K562 (cell line): ENCODE results near the gene PAQR8. TPM values are rescaled to one million over a fixed set of nuclear protein-coding genes. Genes with fewer than 3 reads are reported as not detected.

Source experiments
- ATAC-seq: fragments of 200-7000 bp; cut with Tn5 transposase; 3 replicates; pipeline ENCODE4 v1.9.1; 2020; ENCODE audit warnings: moderate library complexity
- BruUV-seq: library from RNA; stranded (reverse); fragments of 400-500 nt; replicated peaks from 2 replicates; lab custom pipeline; 2021; lab: Mats Ljungman, UMichigan
- CTCF ChIA-PET: fragments of 300-600 bp; formaldehyde crosslinking; extraction: SDS; loops from one replicate; lab custom pipeline; 2021; ENCODE audit warnings: low intra/inter-chr PET ratio; lab: Yijun Ruan, JAX
- POLR2A ChIA-PET: fragments of 300-600, 350-650 bp; sonication (Branson Sonifier 250); formaldehyde crosslinking; extraction: SDS; loops from one replicate; lab custom pipeline; 2021; ENCODE audit warnings: antibody characterized with exemption, inconsistent platforms; lab: Yijun Ruan, JAX
- DNase-seq, 4 experiments: peaks; one replicate each; pipeline versions ENCODE4 v3.0.0 to v3.0.0-alpha.2; 2011 to 2018; ENCODE audit warnings: low spot score in 3 of 4, mixed read lengths in 3 of 4; ENCODE audit errors: extremely low read depth in 1 of 4
- FAIRE-seq: peaks from 2 replicates; lab custom pipeline; 2011; peaks lifted over from hg19 to GRCh38; lab: Jason Lieb, UNC
- H2AFZ ChIP-seq: 2 replicates; pipeline ENCODE4 v1.6.0; 2011; ENCODE audit warnings: low read depth, low read length, control low read depth, inconsistent platforms
- H3K27ac ChIP-seq: fragments of 200-600 bp; 3 replicates; pipeline ENCODE4 v1.8.0; 2011; ENCODE audit warnings: low read depth, mild to moderate bottlenecking, control low read depth, inconsistent platforms, low read length, moderate library complexity, mixed read lengths; ENCODE audit errors: extremely low read depth
- H3K27me3 ChIP-seq, 2 experiments: fragments of 300-600 bp in 1 of 2; 2 replicates in 1 of 2; 3 replicates in 1 of 2; pipeline versions ENCODE4 v1.6.0 to v1.8.0; 2011; ENCODE audit warnings: inconsistent platforms in 2 of 2, low read length in 2 of 2, mild to moderate bottlenecking in 1 of 2, mixed read lengths in 1 of 2, moderate library complexity in 1 of 2; ENCODE audit not compliant: control insufficient read depth in 2 of 2, insufficient read depth in 2 of 2
- H3K36me3 ChIP-seq: fragments of 300-600 bp; 3 replicates; pipeline ENCODE4 v1.8.0; 2011; ENCODE audit warnings: mild to moderate bottlenecking, low read length, inconsistent platforms; ENCODE audit not compliant: control insufficient read depth, insufficient read depth
- H3K4me1 ChIP-seq, 2 experiments: fragments of 200-600 bp in 1 of 2; replicated peaks in 1 of 2; 2 replicates in 1 of 2; 3 replicates in 1 of 2; pipeline versions ENCODE4 v1.5.1 to v1.8.0; 2011; ENCODE audit warnings: inconsistent platforms in 2 of 2, low read length in 2 of 2, mild to moderate bottlenecking in 1 of 2, mixed read lengths in 1 of 2, moderate library complexity in 1 of 2; ENCODE audit not compliant: control insufficient read depth in 2 of 2, insufficient read depth in 2 of 2
- H3K4me2 ChIP-seq: 2 replicates; pipeline ENCODE4 v1.6.1; 2011; ENCODE audit warnings: low read length, control low read depth, inconsistent platforms, mixed read lengths; ENCODE audit not compliant: insufficient read depth
- H3K4me3 ChIP-seq: fragments of 200-600 bp; sonication (generic), shearing (Covaris generic); 2 replicates; pipeline ENCODE4 v1.5.1; 2016; ENCODE audit warnings: control low read depth, inconsistent platforms
- H3K79me2 ChIP-seq: fragments of 200-600 bp; 3 replicates; pipeline ENCODE4 v1.8.0; 2011; ENCODE audit warnings: low read length, inconsistent platforms; ENCODE audit not compliant: control insufficient read depth, insufficient read depth
- H3K9ac ChIP-seq, 2 experiments: 2 replicates each; pipeline versions ENCODE4 v1.6.0 to v1.6.1; 2011; ENCODE audit warnings: low read depth in 2 of 2, low read length in 2 of 2, control low read depth in 1 of 2, inconsistent platforms in 1 of 2, mild to moderate bottlenecking in 1 of 2, mixed read lengths in 1 of 2; ENCODE audit not compliant: insufficient read depth in 1 of 2
- H3K9me1 ChIP-seq: one replicate; pipeline ENCODE4 v1.6.0; 2011; ENCODE audit warnings: inconsistent platforms, mild to moderate bottlenecking, low read length, moderate library complexity; ENCODE audit not compliant: control insufficient read depth, insufficient read depth
- H3K9me3 ChIP-seq: replicated peaks from 2 replicates; pipeline ENCODE4 v1.5.1; 2011; ENCODE audit warnings: low read depth, low read length, inconsistent platforms; ENCODE audit not compliant: control insufficient read depth, insufficient read depth
- H4K20me1 ChIP-seq: replicated peaks from 2 replicates; pipeline ENCODE4 v1.6.1; 2011; ENCODE audit warnings: low read length, inconsistent platforms, mixed read lengths; ENCODE audit not compliant: control insufficient read depth, insufficient read depth
- BMI1 ChIP-seq: fragments of 150-350 bp; IDR thresholded peaks from 2 replicates; pipeline ENCODE4 v1.6.1; 2014; ENCODE audit warnings: low read length
- CEBPG ChIP-seq, 3 experiments: fragments of 200-800 bp in 1 of 3; sonication (Bioruptor generic) in 1 of 3; sonication (generic) in 1 of 3; formaldehyde crosslinking in 1 of 3; IDR thresholded peaks in 2 of 3; conservative IDR thresholded peaks in 1 of 3; 2 replicates each; pipeline versions ENCODE4 v1.6.1 to v1.8.0; 2016 to 2022; ENCODE audit warnings: missing compliant biosample characterization in 2 of 3, missing genetic modification characterization in 2 of 3, mild to moderate bottlenecking in 1 of 3, missing genetic modification reagents in 1 of 3
- DMBX1 ChIP-seq: fragments of 250-450 bp; sonication (Bioruptor Pico); IDR thresholded peaks from 2 replicates; pipeline ENCODE4 v1.8.0; 2022; ENCODE audit warnings: inconsistent platforms, mild to moderate bottlenecking, moderate library complexity, borderline replicate concordance
- ESRRB ChIP-seq: fragments of 250-450 bp; sonication (Bioruptor Pico); IDR thresholded peaks from 2 replicates; pipeline ENCODE4 v1.5.0; 2020; ENCODE audit warnings: mild to moderate bottlenecking, moderate library complexity, borderline replicate concordance
- NFATC3 ChIP-seq: fragments of 450-650 bp; IDR thresholded peaks from 2 replicates; pipeline ENCODE4 v1.6.1; 2017; ENCODE audit warnings: mild to moderate bottlenecking
- NONO ChIP-seq, 2 experiments: fragments of 200-400 bp in 1 of 2; fragments of 450-650 bp in 1 of 2; formaldehyde crosslinking in 1 of 2; IDR thresholded peaks; 2 replicates each; pipeline ENCODE4 v1.6.1; 2017; ENCODE audit warnings: low read depth in 2 of 2, mild to moderate bottlenecking in 2 of 2, moderate library complexity in 2 of 2, low read length in 1 of 2
- SMAD3 ChIP-seq: fragments of 450-650 bp; formaldehyde crosslinking; conservative IDR thresholded peaks from 2 replicates; pipeline ENCODE4 v1.4.0; 2020; ENCODE audit warnings: mild to moderate bottlenecking
- SMAD4 ChIP-seq: fragments of 250-450 bp; sonication (Bioruptor Pico); conservative IDR thresholded peaks from 2 replicates; pipeline ENCODE4 v1.8.0; 2021; ENCODE audit warnings: inconsistent platforms, mild to moderate bottlenecking, moderate library complexity
- SMARCE1 ChIP-seq: fragments of 450-650 bp; IDR thresholded peaks from 2 replicates; pipeline ENCODE4 v1.7.1; 2016; ENCODE audit warnings: mild to moderate bottlenecking
- ZNF696 ChIP-seq: fragments of 250-450 bp; sonication (Bioruptor Pico); conservative IDR thresholded peaks from 2 replicates; pipeline ENCODE4 v1.4.0; 2020; ENCODE audit warnings: mild to moderate bottlenecking, moderate library complexity
- ZNF79 ChIP-seq: fragments of 250-450 bp; sonication (Bioruptor Pico); IDR thresholded peaks from 2 replicates; pipeline ENCODE4 v1.4.0; 2020; ENCODE audit warnings: low read depth, mild to moderate bottlenecking, moderate library complexity
- WGBS: fragments of 100-300 bp; shearing (Covaris generic); methylation state at CpG from one replicate; pipeline ENCODE4 v1.1.6; 2016; ENCODE audit warnings: low coverage, mixed read lengths; ENCODE audit not compliant: insufficient coverage; ENCODE audit errors: missing lambda C conversion rate; 5-methylcytosine and 5-hydroxymethylcytosine counted together
- in situ Hi-C: fragments of 300-500 bp; cut with MboI; formaldehyde crosslinking; loops from 4 replicates; pipeline ENCODE4 v1.15.0; 2018; ENCODE audit warnings: inconsistent platforms, mixed read lengths
- intact Hi-C: fragments of 100-400 bp; cut with micrococcal nuclease; formaldehyde crosslinking; loops from 2 replicates; pipeline ENCODE4 v1.14.2; 2022
- polyA plus RNA-seq, 8 experiments: library from polyadenylated mRNA; depleted of rRNA in 4 of 8; stranded (reverse) in 5 of 8; unstranded in 3 of 8; fragments of >200 nt; fragmentation: Nextera tagmentation in 2 of 8; fragmentation: Illumina TruSeq in 1 of 8; extraction: Ambion mirVana in 2 of 8; extraction: Trizol in 1 of 8; gene quantifications; 2 replicates each; pipeline versions ENCODE4 v1.2.1 to v1.2.3, GENCODE V29; 2011 to 2014; ENCODE audit warnings: inconsistent platforms in 1 of 8, missing spikeins in 1 of 8
- total RNA-seq, 7 experiments: library from RNA; depleted of rRNA in 6 of 7; stranded (reverse); fragments of >200 nt in 6 of 7; fragmentation: Illumina TruSeq in 2 of 7; extraction: Trizol in 2 of 7; gene quantifications; 2 replicates each; pipeline versions ENCODE4 v1.2.1 to v1.2.3, GENCODE V29; 2011 to 2021; ENCODE audit warnings: low replicate concordance in 1 of 7
- TF ChIP-seq, protein P1 (sequence below): sonication (generic); formaldehyde crosslinking; IDR thresholded peaks from 2 replicates; pipeline ENCODE4 v1.8.1; 2023; ENCODE audit warnings: mild to moderate bottlenecking, missing genetic modification reagents
- TF ChIP-seq, protein P2 (sequence below): IDR thresholded peaks from 2 replicates; pipeline ENCODE4 v1.6.1; 2014; ENCODE audit warnings: antibody characterized with exemption
- TF ChIP-seq, protein P3 (sequence below): sonication (generic); formaldehyde crosslinking; IDR thresholded peaks from 2 replicates; pipeline ENCODE4 v1.4.0; 2020; ENCODE audit warnings: mild to moderate bottlenecking, missing genetic modification reagents
- TF ChIP-seq, protein P4 (sequence below): fragments of 450-650 bp; formaldehyde crosslinking; IDR thresholded peaks from 2 replicates; pipeline ENCODE4 v1.4.0; 2022; ENCODE audit warnings: missing genetic modification characterization

Gene PAQR8
- total and polyA plus RNA-seq, 9 of the 15 experiments (the other 6 are each of a cell fraction or from before 2014, with no cell fraction given) = 1.4 to 10.2 (median 3.5) TPM

DNA sequence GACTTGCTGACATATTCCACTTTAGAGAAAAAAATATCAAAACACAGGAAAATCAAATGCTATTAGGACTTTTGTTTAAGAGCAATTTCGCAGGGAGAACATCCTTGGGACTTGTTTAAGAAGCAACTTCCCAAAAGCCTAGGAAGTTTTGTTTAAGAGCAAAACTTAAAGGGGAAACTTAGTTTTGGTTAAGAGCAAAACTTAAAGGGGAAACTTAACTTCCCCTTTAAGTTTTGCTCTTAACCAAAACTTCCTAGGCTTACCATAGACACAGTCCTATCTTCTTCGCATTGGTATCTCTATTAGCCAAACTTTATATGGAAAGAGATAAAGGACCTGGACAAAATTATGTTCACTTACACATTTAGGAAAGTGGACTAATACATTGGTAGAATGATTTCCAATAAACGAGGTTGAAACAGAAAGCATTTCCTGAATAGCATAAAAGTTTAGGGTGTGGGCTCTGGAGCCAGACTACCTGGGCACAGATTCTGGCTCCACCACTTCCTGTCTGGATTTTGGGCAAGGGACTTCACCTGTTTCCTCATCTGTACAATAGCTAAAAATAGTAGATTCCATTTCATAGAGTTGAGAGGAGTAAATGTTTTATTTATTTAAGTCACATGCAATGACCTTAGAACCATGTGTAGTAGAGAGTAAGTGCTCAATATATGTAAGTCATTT, 15.7 kb downstream of the PAQR8 start:
- TF ChIP-seq, protein P1, sequence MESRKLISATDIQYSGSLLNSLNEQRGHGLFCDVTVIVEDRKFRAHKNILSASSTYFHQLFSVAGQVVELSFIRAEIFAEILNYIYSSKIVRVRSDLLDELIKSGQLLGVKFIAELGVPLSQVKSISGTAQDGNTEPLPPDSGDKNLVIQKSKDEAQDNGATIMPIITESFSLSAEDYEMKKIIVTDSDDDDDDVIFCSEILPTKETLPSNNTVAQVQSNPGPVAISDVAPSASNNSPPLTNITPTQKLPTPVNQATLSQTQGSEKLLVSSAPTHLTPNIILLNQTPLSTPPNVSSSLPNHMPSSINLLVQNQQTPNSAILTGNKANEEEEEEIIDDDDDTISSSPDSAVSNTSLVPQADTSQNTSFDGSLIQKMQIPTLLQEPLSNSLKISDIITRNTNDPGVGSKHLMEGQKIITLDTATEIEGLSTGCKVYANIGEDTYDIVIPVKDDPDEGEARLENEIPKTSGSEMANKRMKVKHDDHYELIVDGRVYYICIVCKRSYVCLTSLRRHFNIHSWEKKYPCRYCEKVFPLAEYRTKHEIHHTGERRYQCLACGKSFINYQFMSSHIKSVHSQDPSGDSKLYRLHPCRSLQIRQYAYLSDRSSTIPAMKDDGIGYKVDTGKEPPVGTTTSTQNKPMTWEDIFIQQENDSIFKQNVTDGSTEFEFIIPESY = no peak
- TF ChIP-seq, protein P2, sequence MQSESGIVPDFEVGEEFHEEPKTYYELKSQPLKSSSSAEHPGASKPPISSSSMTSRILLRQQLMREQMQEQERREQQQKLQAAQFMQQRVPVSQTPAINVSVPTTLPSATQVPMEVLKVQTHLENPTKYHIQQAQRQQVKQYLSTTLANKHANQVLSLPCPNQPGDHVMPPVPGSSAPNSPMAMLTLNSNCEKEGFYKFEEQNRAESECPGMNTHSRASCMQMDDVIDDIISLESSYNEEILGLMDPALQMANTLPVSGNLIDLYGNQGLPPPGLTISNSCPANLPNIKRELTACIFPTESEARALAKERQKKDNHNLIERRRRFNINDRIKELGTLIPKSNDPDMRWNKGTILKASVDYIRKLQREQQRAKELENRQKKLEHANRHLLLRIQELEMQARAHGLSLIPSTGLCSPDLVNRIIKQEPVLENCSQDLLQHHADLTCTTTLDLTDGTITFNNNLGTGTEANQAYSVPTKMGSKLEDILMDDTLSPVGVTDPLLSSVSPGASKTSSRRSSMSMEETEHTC = no peak
- TF ChIP-seq BMI1 (no peak), SMARCE1 (no peak), ZNF79 (no peak), NFATC3 (no peak), DMBX1 (CRISPR knock-in tag) (no peak), SMAD3 (CRISPR knock-in tag) (no peak), SMAD4 (CRISPR knock-in tag) (no peak), CEBPG (CRISPR knock-in tag; IDR thresholded peaks at IDR 0.05) (no peak), CEBPG (tag; conservative IDR thresholded peaks at IDR 0.05 in 1 of 2, IDR thresholded peaks at IDR 0.05 in 1 of 2) (no peak), NONO (IDR thresholded peaks at IDR 0.05; ENCODE audit: low read depth in 2 of 2, low read length in 1 of 2) (no peak), ZNF696 (no peak), ESRRB (CRISPR knock-in tag) (no peak)
- TF ChIP-seq, protein P3, sequence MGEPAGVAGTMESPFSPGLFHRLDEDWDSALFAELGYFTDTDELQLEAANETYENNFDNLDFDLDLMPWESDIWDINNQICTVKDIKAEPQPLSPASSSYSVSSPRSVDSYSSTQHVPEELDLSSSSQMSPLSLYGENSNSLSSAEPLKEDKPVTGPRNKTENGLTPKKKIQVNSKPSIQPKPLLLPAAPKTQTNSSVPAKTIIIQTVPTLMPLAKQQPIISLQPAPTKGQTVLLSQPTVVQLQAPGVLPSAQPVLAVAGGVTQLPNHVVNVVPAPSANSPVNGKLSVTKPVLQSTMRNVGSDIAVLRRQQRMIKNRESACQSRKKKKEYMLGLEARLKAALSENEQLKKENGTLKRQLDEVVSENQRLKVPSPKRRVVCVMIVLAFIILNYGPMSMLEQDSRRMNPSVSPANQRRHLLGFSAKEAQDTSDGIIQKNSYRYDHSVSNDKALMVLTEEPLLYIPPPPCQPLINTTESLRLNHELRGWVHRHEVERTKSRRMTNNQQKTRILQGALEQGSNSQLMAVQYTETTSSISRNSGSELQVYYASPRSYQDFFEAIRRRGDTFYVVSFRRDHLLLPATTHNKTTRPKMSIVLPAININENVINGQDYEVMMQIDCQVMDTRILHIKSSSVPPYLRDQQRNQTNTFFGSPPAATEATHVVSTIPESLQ (CRISPR knock-in tag) = no peak
- TF ChIP-seq, protein P4, sequence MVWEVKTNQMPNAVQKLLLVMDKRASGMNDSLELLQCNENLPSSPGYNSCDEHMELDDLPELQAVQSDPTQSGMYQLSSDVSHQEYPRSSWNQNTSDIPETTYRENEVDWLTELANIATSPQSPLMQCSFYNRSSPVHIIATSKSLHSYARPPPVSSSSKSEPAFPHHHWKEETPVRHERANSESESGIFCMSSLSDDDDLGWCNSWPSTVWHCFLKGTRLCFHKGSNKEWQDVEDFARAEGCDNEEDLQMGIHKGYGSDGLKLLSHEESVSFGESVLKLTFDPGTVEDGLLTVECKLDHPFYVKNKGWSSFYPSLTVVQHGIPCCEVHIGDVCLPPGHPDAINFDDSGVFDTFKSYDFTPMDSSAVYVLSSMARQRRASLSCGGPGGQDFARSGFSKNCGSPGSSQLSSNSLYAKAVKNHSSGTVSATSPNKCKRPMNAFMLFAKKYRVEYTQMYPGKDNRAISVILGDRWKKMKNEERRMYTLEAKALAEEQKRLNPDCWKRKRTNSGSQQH (CRISPR knock-in tag) = no peak
- no peaks in the 10 kb centered on the region for H3K4me1 ChIP-seq
- no peaks in the 10 kb centered on the region for H4K20me1 ChIP-seq
- no peak overlapping the region for H3K4me2 ChIP-seq
- H2AFZ ChIP-seq = no peak overlapping the region
- ChIA-PET CTCF (no interaction called here), POLR2A (interaction anchor here (1.5 kb wide), 1 partner anchor 59 kb away, joined by 5 read pairs; no protein-coding TSS in a partner anchor)
- no peaks in the 10 kb centered on the region for H3K9me1 ChIP-seq
- BruUV-seq = no TSS peak
- no peak overlapping the region for H3K9ac ChIP-seq
- no peak for ATAC-seq
- H3K27ac ChIP-seq = no peak overlapping the region
- intact Hi-C loops (no loop called here), in situ Hi-C loops (no loop called here)
- no peak overlapping the region for H3K4me3 ChIP-seq
- no peaks in the 10 kb centered on the region for H3K9me3 ChIP-seq
- no peak for DNase-seq
- H3K79me2 ChIP-seq = peaks cover 6% of the 10 kb centered on the region; the same call in 1 of the 3 replicates
- peaks cover 3% of the 10 kb centered on the region; the same call in 1 of the 3 replicates for H3K36me3 ChIP-seq
- H3K27me3 ChIP-seq = no peaks in the 10 kb centered on the region
- FAIRE-seq = no peak
- 17% methylated on average over 3 of the region's 3 CpGs for WGBS
